Hepatocyte (in vitro differentiated cells): ENCODE data around the gene CDH22.

Experiments used
- EZH2 ChIP-seq: fragments of 200-600 bp; sonication (generic); IDR thresholded peaks from 2 replicates; pipeline ENCODE4 v1.6.1; 2016; ENCODE audit warnings: antibody characterized with exemption, mild to moderate bottlenecking, borderline replicate concordance
- EZH2phosphoT487 ChIP-seq: fragments of 200-600 bp; sonication (generic); IDR thresholded peaks from one replicate; pipeline ENCODE4 v1.6.1; 2018; ENCODE audit warnings: antibody characterized with exemption, mild to moderate bottlenecking, low read depth, moderate library complexity; ENCODE audit not compliant: unreplicated experiment, severe bottlenecking

DNA sequence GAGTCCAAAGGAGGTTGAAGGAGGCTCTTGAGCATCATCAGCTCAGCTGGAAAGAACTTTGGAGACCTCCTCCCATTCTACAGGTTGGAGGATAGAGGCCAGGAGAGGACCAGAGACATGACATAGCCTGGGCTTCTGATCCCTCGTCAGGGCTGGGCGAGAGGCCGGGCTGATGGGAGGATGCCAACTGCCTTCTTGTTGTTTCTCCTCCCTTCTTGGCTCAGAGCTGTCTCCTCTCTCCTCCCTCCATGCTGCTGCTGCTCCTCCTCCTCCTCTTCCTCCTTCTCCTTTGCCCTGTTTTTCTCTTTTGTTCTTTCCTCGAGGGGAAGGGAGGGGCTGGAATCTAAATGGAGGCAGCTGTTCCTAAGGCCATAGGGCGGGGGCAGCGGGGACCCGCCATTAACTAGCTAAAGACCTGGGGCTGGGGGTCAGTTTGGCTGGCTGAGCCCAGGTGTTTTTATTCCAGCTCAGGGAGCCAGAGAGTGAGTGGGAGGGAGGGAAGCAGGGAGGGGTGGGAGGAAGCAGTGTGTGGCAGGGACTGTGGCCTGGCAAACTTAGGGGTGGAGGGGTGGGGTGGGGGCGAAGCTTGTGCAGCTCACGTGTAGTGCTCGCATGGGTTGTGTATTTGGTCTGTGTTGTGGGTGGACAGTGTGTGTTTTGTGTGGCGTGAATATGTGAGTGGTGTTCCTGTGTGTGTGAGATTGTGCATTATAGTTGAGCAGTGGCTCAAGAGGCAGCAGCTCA lies 105.4 kb downstream of the CDH22 start:
- no peak for TF ChIP-seq EZH2
- no peak for TF ChIP-seq EZH2phosphoT487
